ENCODE data around the gene EVC.

The EVC gene

DNA sequence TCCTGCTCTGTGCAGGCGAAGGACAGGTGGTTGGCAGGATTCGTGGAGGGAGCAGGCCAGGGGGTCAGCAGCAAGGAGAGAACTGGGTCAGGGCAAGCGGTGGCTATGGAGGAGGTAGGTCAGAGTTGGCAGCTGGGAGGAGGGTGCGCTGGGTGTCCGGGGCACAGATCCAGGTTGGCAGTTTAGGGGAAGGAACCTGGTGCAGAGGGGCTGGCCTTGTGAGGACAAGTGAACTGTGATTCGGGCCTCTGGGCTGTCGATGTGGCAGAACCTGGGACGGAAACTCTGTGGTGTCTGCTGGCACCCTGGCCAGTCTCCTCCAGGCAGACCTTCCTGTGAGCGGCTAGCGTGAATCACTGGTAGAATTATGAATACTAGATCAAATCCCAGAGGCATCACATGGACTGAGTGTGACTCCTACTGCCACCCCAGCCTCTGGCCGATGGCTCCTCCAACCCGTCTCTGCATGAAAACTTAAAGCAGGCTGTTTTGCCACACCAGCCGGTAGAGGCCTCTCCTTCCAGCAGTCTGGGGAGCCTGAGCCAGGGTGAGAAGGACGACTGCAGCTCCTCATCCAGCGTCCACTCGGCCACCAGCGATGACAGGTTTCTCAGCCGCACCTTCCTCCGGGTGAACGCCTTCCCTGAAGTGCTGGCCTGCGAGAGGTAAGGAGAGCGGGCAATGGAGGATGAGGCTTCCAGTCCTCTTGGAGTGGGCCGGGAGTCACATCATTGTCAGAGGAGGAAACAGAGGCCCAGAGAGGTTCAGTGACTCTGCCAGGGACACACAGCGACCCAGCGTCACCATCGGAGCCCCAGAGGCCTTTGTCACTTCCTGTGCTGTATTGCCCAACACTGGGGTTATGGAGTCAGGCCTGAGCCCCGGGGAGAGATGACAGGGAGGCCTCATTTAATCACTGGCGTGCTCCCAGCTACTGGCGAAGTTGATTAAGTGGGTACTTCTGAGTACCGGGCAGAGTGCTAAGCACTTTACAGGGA lies 20.3 kb downstream of the EVC start:
- no peak for DNase-seq (ENCODE audit: low spot score in 2 of 2)
- H3K9me3 Mint-ChIP-seq: peaks cover 4% of the 10 kb centered on the region
- H3K4me1 Mint-ChIP-seq: no peaks in the 10 kb centered on the region
- no peaks in the 10 kb centered on the region for H3K27me3 Mint-ChIP-seq
- ATAC-seq (ENCODE audit: low read depth): no peak
- H3K4me3 Mint-ChIP-seq: no peak overlapping the region
- no peak overlapping the region for H3K27ac Mint-ChIP-seq
- H3K36me3 Mint-ChIP-seq: no peaks in the 10 kb centered on the region

DNA sequence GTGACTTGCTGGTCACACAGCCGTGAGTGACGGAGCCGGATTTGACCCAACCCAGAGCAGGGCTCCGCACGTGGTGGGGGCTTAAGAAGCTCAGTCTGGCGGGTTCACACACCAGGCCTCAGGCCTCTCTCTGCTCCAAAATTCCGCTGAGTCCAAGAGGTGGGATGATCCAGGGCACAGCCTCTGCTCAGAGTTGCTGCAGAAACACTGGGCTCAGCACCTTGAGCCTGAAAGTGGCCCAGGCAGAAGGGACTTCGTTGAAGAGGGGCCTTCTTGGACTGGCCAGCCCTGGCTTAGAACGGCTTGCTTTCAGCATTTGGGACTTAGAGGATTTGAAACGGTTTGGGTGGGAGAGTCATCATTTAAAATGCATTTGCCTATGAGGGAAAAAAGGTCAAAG lies 21.2 kb downstream of the EVC start:
- no peak for DNase-seq (ENCODE audit: low spot score in 2 of 2)
- Mint-ChIP-seq H3K4me1 (no peaks in the 10 kb centered on the region), H3K27ac (no peak overlapping the region), H3K36me3 (no peaks in the 10 kb centered on the region), H3K9me3 (peaks cover 4% of the 10 kb centered on the region), H3K4me3 (no peak overlapping the region), H3K27me3 (no peaks in the 10 kb centered on the region)
- ATAC-seq (ENCODE audit: low read depth): no peak

DNA sequence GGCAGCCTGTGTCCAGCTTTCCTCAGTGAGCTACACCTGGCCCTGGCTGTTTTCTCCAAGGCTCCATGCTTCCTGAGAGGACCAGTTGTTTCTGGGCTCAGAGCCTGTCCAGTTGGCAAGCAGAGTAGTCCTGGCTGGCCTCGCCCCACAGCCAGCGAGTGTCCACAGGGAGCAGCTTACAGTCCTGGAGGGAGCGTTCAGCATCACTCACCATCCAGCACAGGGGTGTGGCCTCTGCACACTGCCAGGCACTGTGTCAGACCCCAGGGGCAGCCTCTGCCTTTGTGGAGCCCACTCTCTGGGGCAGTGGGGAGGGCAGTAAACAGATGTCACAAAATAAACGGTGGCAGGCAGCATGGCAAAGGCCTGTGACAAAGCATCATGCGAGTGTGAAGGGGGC lies 23.9 kb downstream of the EVC start:
- Mint-ChIP-seq H3K4me1 (no peaks in the 10 kb centered on the region), H3K27ac (no peak overlapping the region), H3K36me3 (no peaks in the 10 kb centered on the region), H3K27me3 (no peaks in the 10 kb centered on the region), H3K9me3 (no peaks in the 10 kb centered on the region), H3K4me3 (no peak overlapping the region)
- ATAC-seq (ENCODE audit: low read depth): no peak
- no peak for DNase-seq (ENCODE audit: low spot score in 2 of 2)

DNA sequence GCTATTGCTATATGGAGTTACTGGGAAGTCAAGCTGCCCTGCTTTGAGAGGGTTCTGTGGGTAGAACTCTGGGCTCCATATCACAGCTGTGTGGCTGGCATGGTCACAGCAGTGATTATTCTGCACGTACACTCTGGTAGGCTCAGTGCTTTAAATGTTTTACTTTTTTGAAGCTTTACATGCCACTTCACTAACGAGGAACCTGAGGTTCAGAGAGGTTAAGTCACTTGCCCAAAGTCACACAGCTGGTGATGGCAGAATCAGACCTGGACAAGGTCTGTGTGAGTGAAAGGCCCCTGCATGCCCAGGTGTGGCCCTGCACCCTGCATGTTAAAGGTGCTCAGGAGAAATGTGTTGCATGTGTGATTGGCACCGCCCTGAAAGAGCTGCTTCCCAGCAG lies 24.5 kb downstream of the EVC start:
- Mint-ChIP-seq H3K4me1 (no peaks in the 10 kb centered on the region), H3K9me3 (no peaks in the 10 kb centered on the region), H3K4me3 (no peak overlapping the region), H3K36me3 (no peaks in the 10 kb centered on the region), H3K27me3 (no peaks in the 10 kb centered on the region), H3K27ac (no peak overlapping the region)
- no peak for ATAC-seq (ENCODE audit: low read depth)
- no peak for DNase-seq (ENCODE audit: low spot score in 2 of 2)

DNA sequence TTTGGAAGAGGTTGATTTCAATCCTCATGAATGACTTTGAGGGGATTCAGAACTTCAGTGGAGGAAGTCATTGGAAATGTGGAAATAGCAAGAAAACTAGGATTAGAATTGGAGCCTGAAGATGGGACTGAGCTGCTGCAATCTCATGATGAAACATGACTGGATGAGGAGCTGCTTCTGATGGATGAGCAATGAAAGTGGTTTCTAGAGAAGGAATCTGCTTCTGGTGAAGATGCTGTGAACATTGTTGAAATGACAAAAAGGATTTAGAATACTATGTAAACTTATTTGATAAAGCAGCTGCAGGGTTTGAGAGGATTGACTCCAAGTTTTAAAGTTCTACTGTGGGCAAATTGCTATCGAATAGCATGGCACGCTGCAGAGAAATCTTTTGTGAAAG lies 27.1 kb downstream of the EVC start:
- Mint-ChIP-seq H3K27me3 (no peaks in the 10 kb centered on the region), H3K4me1 (no peaks in the 10 kb centered on the region), H3K9me3 (no peaks in the 10 kb centered on the region), H3K4me3 (no peak overlapping the region), H3K36me3 (no peaks in the 10 kb centered on the region), H3K27ac (no peak overlapping the region)
- DNase-seq (ENCODE audit: low spot score in 2 of 2): no peak
- no peak for ATAC-seq (ENCODE audit: low read depth)

DNA sequence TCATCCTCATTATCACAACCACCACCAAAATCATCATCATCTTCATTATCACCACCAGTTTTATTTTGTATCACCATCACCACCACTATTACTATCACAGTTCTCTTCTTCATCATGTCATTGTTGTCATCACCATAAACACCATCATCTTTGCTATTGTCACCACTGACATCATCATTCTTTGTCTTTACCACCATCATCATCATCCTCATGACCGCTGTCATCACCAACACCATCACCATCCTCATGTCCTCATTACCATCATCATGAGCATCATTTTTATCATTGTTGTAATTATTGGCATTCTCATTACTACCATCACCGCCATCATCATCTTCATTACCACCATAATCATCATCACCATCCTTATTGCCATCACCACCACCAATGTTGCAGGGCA lies 31.4 kb downstream of the EVC start:
- Mint-ChIP-seq H3K4me3 (no peak overlapping the region), H3K27ac (no peak overlapping the region), H3K9me3 (no peaks in the 10 kb centered on the region), H3K36me3 (no peaks in the 10 kb centered on the region), H3K4me1 (no peaks in the 10 kb centered on the region), H3K27me3 (no peaks in the 10 kb centered on the region)
- ATAC-seq (ENCODE audit: low read depth) (no peak), DNase-seq (ENCODE audit: low spot score in 2 of 2) (no peak)

DNA sequence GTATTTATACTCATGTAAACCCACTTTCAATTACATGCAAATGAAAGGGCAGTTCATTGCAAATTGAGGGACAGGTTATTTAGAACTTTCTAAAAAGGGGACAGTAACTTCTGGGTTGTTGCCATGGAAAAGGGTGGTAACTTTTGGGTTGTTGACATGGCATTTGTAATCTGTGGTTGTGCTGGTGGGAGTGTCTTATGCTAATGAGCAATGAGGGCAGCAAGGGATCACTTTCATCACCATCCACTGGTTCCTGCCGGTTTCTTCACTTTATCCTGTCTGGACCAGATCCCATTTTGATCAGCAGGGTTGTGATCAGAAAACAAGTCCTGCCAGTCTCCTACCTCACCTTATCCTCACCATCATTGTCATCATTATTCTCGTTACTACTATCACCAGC lies 32.0 kb downstream of the EVC start:
- DNase-seq (ENCODE audit: low spot score in 2 of 2): no peak
- Mint-ChIP-seq H3K27ac (no peak overlapping the region), H3K27me3 (no peaks in the 10 kb centered on the region), H3K36me3 (no peaks in the 10 kb centered on the region), H3K4me3 (no peak overlapping the region), H3K4me1 (no peaks in the 10 kb centered on the region), H3K9me3 (no peaks in the 10 kb centered on the region)
- no peak for ATAC-seq (ENCODE audit: low read depth)

DNA sequence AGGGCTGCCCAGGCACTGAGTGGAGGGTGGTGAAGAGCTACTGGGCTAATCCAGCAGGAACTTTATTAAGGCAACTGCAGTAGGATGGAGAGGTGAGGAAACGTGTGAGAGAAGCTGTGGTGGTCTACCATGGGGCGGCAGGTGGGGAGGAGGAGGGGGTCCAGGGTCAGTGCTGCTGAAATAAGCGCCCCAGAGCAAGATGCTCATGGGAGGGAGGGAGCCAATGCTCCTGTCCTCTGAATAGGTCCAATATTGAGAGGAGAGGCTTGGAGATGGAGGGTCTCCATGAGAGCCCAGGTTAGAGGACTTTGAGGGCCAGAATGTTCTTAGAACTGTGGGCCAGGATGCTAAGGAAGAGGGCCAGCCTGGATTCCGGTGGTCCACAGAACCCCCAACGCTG lies 35.2 kb downstream of the EVC start:
- ATAC-seq (ENCODE audit: low read depth): no peak
- Mint-ChIP-seq H3K4me3 (no peak overlapping the region), H3K27me3 (peaks cover 2% of the 10 kb centered on the region), H3K36me3 (no peaks in the 10 kb centered on the region), H3K4me1 (no peaks in the 10 kb centered on the region), H3K27ac (no peak overlapping the region), H3K9me3 (peaks cover 1% of the 10 kb centered on the region)
- DNase-seq (ENCODE audit: low spot score in 2 of 2): no peak

DNA sequence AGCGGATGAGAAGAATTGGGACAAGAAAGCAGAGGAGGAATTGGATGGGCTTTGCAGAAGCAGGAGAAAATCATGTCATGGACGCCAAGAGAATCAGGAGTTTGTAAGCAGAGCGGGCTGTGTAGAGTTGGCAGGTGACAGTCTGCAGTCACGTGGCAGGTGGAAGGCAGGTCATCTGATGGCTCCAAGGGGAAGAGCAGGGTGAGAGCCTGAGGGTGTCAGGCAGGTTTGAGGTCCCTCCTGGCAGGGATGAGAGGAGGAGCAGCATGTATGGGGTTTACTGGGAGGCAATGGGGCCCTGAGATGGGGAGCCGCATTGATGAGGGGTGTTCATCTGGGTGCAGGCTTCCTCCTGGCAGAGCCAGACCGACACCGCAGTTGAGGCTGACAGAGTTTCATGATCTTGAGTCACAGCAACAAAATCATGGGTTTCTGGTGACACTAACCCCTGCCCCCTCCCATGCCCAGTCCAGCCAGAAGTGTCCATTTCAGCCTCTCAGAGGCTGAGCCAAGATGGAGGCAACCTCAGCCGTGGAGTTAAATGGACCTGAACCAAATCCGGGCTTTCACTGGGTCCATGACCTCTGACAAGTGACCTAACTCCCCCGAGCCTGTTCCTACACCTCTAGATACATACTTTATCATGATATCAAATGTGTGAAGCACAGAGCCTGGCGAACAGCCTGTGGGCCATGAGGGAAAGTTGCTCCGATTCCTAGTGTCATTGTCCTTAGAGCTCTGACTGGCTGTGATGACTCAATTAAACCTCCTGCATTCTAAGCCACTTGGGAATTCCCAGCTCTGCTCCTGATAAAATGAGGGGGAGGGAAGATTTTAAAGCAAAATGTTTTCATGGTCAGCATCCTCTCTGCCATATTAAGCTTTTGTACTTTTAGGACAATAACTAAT lies 36.1 kb downstream of the EVC start:
- no peaks in the 10 kb centered on the region for H3K4me1 Mint-ChIP-seq
- peaks cover 1% of the 10 kb centered on the region for H3K9me3 Mint-ChIP-seq
- no peak overlapping the region for H3K4me3 Mint-ChIP-seq
- H3K27ac Mint-ChIP-seq: no peak overlapping the region
- ATAC-seq (ENCODE audit: low read depth) (no peak), DNase-seq (ENCODE audit: low spot score in 2 of 2) (no peak)
- H3K27me3 Mint-ChIP-seq: peaks cover 2% of the 10 kb centered on the region
- no peaks in the 10 kb centered on the region for H3K36me3 Mint-ChIP-seq

DNA sequence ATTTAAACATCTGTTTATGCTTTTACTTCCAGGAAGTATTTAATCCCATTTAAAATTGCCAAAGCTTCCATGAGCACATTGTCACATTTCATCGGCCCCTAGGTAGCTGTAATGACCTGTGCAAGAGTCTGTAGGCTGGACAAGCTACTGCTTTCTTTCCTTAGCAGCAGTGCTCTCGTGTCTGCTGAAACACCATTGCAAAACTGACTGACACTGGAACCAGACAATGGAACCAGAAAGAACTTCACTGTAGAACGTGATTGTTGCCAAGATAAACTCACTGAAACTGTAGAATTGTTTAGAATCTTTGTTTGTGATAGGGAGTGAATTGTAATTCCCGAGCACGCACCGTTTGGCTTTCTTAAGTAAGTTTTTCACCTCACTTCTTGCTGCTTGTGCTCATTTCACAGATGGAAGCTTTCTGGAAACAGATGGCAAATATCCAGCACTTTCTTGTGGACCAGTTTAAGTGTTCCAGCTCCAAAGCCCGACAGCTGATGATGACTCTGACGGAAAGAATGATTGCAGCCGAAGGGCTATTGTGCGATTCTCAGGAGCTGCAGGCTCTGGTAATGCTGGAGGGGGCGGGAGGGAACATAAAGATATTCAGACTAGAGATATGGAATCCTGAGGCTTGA lies 36.9 kb downstream of the EVC start:
- DNase-seq (ENCODE audit: low spot score in 2 of 2) (no peak), ATAC-seq (ENCODE audit: low read depth) (no peak)
- Mint-ChIP-seq H3K4me3 (no peak overlapping the region), H3K27ac (no peak overlapping the region), H3K36me3 (no peaks in the 10 kb centered on the region), H3K9me3 (peaks cover 1% of the 10 kb centered on the region), H3K27me3 (peaks cover 2% of the 10 kb centered on the region), H3K4me1 (no peaks in the 10 kb centered on the region)

DNA sequence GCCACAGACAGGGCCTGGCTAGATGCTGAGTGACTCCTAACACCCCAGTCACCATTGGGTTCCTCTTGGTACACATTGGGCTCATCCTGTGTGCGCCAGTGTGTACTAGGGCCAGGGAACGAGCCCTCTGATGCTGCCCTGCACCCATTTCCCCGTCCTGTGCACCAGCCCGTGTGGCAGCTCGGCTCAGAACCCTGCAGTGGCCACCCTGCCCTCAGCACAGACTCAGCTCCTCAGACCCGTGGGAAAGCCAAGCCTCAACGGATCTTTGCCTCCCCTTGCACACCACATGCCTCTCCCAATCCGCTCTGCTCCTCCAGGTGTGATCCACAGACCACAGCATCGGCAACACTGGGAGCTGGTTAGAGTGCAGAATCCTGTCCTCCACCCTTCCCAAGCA lies 38.6 kb downstream of the EVC start:
- no peak overlapping the region for H3K27ac Mint-ChIP-seq
- no peak for ATAC-seq (ENCODE audit: low read depth)

DNA sequence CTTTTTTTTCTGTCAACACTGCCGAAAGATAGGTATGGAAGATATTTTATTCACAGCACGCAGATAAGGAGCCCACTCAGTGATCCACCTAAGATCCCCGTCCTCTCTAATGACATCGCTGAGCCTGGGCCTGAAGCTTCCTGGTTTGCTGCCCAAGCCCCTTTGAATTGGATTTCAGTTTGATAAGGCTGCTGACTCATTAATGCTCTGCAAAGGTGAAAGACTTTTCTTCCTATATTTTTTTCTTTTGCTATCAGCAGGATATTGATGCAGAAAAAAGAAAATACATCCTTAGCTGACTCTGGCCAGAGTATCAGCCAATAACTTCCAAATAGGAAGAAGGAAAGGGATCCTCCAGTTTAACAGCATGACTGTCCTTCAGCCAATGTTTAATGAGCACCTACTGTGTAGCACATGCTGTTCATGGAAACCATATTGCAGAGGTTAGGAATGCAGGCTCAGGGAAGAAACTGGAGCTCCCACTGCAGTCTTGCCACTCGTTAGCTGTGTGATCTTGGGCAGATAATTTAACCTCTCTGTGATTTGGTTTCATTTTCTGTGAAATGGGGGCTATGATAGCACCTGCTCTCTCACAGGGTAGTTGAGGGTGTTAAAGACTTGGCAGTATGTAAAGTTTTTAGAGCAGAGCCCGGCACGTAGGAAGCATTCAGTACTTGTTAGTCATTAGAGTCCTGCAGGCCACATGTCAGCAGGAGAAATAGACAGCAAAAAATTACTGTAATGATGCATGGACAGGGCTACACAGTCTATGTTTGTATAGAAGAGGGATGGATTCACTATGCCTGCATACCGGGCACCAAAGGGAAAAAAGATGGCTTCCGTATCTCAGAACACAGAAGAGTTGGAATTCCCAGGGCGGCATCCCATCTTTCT lies 39.3 kb downstream of the EVC start:
- ATAC-seq (ENCODE audit: low read depth): no peak
- no peak for DNase-seq (ENCODE audit: low spot score in 2 of 2)
- Mint-ChIP-seq H3K27ac (no peak overlapping the region), H3K9me3 (peaks cover 1% of the 10 kb centered on the region), H3K4me3 (no peak overlapping the region), H3K4me1 (no peaks in the 10 kb centered on the region), H3K27me3 (peaks cover 4% of the 10 kb centered on the region), H3K36me3 (no peaks in the 10 kb centered on the region)

More for the DNA sequence above, 38.6 kb downstream of the EVC start:
- Mint-ChIP-seq H3K36me3 (no peaks in the 10 kb centered on the region), H3K27me3 (peaks cover 4% of the 10 kb centered on the region), H3K4me1 (no peaks in the 10 kb centered on the region), H3K4me3 (no peak overlapping the region), H3K9me3 (peaks cover 1% of the 10 kb centered on the region)
- no peak for DNase-seq (ENCODE audit: low spot score in 2 of 2)

DNA sequence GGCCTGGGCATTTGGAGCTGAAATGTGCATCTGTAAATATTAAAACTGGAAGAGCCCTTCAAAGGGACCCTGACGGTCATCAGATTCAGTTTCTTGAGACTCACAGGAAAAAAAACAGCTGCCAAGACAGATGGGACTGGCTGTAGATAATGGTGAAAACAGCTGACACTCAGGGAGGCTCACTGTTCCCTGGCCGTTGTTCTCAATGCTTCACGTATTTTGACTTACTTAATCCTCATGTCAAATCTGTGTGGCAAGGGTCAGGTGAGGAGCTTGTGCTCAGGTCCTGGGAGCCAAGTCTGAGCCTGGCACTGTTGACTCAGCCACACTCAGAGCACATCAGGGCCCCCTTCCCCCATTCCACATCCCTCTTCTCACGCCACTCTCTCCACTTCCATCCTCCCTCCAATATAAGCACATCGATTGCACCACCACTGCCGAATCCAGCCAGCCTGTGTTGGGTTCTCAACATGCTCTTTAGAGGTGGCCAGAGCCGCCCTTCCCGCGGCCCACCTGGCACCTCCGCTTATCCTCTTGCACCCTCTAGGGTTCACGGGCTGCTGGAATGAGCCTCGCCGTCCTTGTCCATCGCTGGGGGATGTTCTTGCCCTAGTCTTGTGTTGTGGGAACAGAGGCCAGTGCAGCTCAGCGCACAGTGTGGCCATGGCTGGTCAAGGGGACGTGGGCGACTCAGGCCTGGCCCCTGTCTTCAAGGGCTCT lies 40.1 kb downstream of the EVC start:
- DNase-seq (ENCODE audit: low spot score in 2 of 2) (no peak), ATAC-seq (ENCODE audit: low read depth) (no peak)
- Mint-ChIP-seq H3K27me3 (peaks cover 4% of the 10 kb centered on the region), H3K4me1 (no peaks in the 10 kb centered on the region), H3K36me3 (no peaks in the 10 kb centered on the region), H3K27ac (no peak overlapping the region), H3K4me3 (no peak overlapping the region), H3K9me3 (peaks cover 1% of the 10 kb centered on the region)
